GM21360 (cell line): ENCODE results near the gene DYNC1I1.

Source experiments
- ATAC-seq: cut with Tn5 transposase; IDR thresholded peaks from one replicate; pipeline ENCODE4 v1.9.1; 2021; ENCODE audit warnings: mild to moderate bottlenecking, moderate library complexity; ENCODE audit not compliant: unreplicated experiment

DYNC1I1 gene

GRCh38 chr7:95847061-95847460 is 74.7 kb downstream of the DYNC1I1 start:
- no peak for ATAC-seq

GRCh38 chr7:95859429-95859828 is 87.1 kb downstream of the DYNC1I1 start:
- no peak for ATAC-seq

GRCh38 chr7:95861041-95861440 is 88.7 kb downstream of the DYNC1I1 start:
- ATAC-seq, result no peak

GRCh38 chr7:95863623-95864022 is 91.3 kb downstream of the DYNC1I1 start:
- no peak for ATAC-seq

GRCh38 chr7:95865716-95866371 is 93.5 kb downstream of the DYNC1I1 start:
- ATAC-seq, result no peak

GRCh38 chr7:95867309-95867708 is 95.0 kb downstream of the DYNC1I1 start:
- peak; percentile 96 for ATAC-seq

GRCh38 chr7:95871075-95871848 is 98.9 kb downstream of the DYNC1I1 start:
- ATAC-seq, result peak; percentile 37

GRCh38 chr7:95871896-95872295 is 99.5 kb downstream of the DYNC1I1 start:
- ATAC-seq, result no peak

- no peak for ATAC-seq
Measured at GRCh38 chr7:95874129-95874528, 101.8 kb downstream of the DYNC1I1 start.

GRCh38 chr7:95874541-95875265 is 102.3 kb downstream of the DYNC1I1 start:
- no peak for ATAC-seq

- no peak for ATAC-seq
Measured at GRCh38 chr7:95875519-95875918, 103.2 kb downstream of the DYNC1I1 start.

- no peak for ATAC-seq
Measured at GRCh38 chr7:95878677-95879076, 106.3 kb downstream of the DYNC1I1 start.

GRCh38 chr7:95881597-95881996 is 109.2 kb downstream of the DYNC1I1 start:
- ATAC-seq, result no peak

- no peak for ATAC-seq
Measured at GRCh38 chr7:95883217-95883616, 110.9 kb downstream of the DYNC1I1 start.

- no peak for ATAC-seq
Measured at GRCh38 chr7:95886501-95887090, 114.2 kb downstream of the DYNC1I1 start.

- ATAC-seq, result no peak
Measured at GRCh38 chr7:95893484-95893883, 121.1 kb downstream of the DYNC1I1 start.

- no peak for ATAC-seq
Measured at GRCh38 chr7:95897557-95898251, 125.3 kb downstream of the DYNC1I1 start.

- ATAC-seq, result no peak
Measured at GRCh38 chr7:95899919-95900513, 127.7 kb downstream of the DYNC1I1 start.

- no peak for ATAC-seq
Measured at GRCh38 chr7:95901006-95901405, 128.7 kb downstream of the DYNC1I1 start.

- no peak for ATAC-seq
Measured at GRCh38 chr7:95904099-95904498, 131.7 kb downstream of the DYNC1I1 start.
